ENCODE measurements around the gene HLA-DPA1. TPM values are rescaled to one million over a fixed set of nuclear protein-coding genes. Genes with fewer than 3 reads are reported as not detected.

The HLA-DPA1 gene
- total and polyA plus RNA-seq, 11 donors, result 18.2 to 438 (median 39.9) TPM

GRCh38 chr6:33049323-33050013 lies 24.0 kb downstream of the HLA-DPA1 start:
- Histone ChIP-seq H3K27me3 (peaks cover 0 to 9% (median 0%) of the 10 kb centered on the region in 9 donors), H3K4me1 (peaks cover 0 to 5% (median 0%) of the 10 kb centered on the region in 12 donors), H3K4me3 (no peak overlapping the region), H3K27ac (no peak overlapping the region), H3K9me3 (no peaks in the 10 kb centered on the region), H3K36me3 (no peaks in the 10 kb centered on the region)
- 64 to 72% (median 68%) methylated on average over 9 of the region's 9 CpGs for WGBS, 4 donors
- intact Hi-C loops (cut with DNase I), result no loop called here
- TF ChIP-seq POLR2A (IDR thresholded peaks at IDR 0.05), result no peak
- TF ChIP-seq CTCF (IDR thresholded peaks at IDR 0.05), result peak in 3 of 12 donors; percentile 23 to 29 (median 27)
- ATAC-seq (no peak), DNase-seq (no peak)

- intact Hi-C loops (cut with DNase I), result no loop called here
- TF ChIP-seq POLR2A (IDR thresholded peaks at IDR 0.05), result no peak
- no peak for TF ChIP-seq CTCF (IDR thresholded peaks at IDR 0.05)
- 89 to 100% (median 94%) methylated on average over 2 of the region's 2 CpGs for WGBS, 4 donors
Observed at GRCh38 chr6:33040157-33040556, 33.3 kb downstream of the HLA-DPA1 start.

GRCh38 chr6:33036535-33036934 lies 36.9 kb downstream of the HLA-DPA1 start:
- Histone ChIP-seq H3K27me3 (peaks cover 0 to 5% (median 0%) of the 10 kb centered on the region in 9 donors), H3K4me1 (no peaks in the 10 kb centered on the region), H3K9me3 (peaks cover 0 to 13% (median 1%) of the 10 kb centered on the region in 12 donors), H3K27ac (no peak overlapping the region), H3K36me3 (no peaks in the 10 kb centered on the region), H3K4me3 (no peak overlapping the region)
- DNase-seq, result no peak
- TF ChIP-seq POLR2A (IDR thresholded peaks at IDR 0.05), result no peak
- no peak for TF ChIP-seq CTCF (IDR thresholded peaks at IDR 0.05)
- 61 to 69% (median 65%) methylated on average over 1 of the region's 1 CpG for WGBS, 4 donors
- no peak for ATAC-seq
- intact Hi-C loops (cut with DNase I), result no loop called here

More at GRCh38 chr6:33040157-33040556, 33.3 kb downstream of the HLA-DPA1 start:
- Histone ChIP-seq H3K27me3 (no peaks in the 10 kb centered on the region), H3K36me3 (no peaks in the 10 kb centered on the region), H3K4me3 (no peak overlapping the region), H3K9me3 (peaks cover 0 to 12% (median 0%) of the 10 kb centered on the region in 12 donors), H3K27ac (no peak overlapping the region), H3K4me1 (no peaks in the 10 kb centered on the region)
- no peak for ATAC-seq
- no peak for DNase-seq

- peaks cover 0 to 13% (median 1%) of the 10 kb centered on the region in 12 donors for H3K9me3 ChIP-seq
- WGBS, 4 donors, result 94 to 97% (median 95%) methylated on average over 1 of the region's 1 CpG
- H3K36me3 ChIP-seq, result no peaks in the 10 kb centered on the region
- no peak overlapping the region for H3K27ac ChIP-seq
- ATAC-seq, result no peak
- DNase-seq, result no peak
- intact Hi-C loops (cut with DNase I), result loop anchor here in 1 of 10 donors (5.0 kb wide), 1 partner anchor 38 kb away; the partner anchor contains the start of gene HLA-DPA1
- peaks cover 0 to 5% (median 0%) of the 10 kb centered on the region in 9 donors for H3K27me3 ChIP-seq
- peaks cover 0 to 12% (median 0%) of the 10 kb centered on the region in 12 donors for H3K4me1 ChIP-seq
- no peak overlapping the region for H3K4me3 ChIP-seq
- no peak for TF ChIP-seq POLR2A (IDR thresholded peaks at IDR 0.05)
- no peak for TF ChIP-seq CTCF (IDR thresholded peaks at IDR 0.05)
Observed at GRCh38 chr6:33034554-33034953, 38.9 kb downstream of the HLA-DPA1 start.

Data from heart left ventricle (tissue), 16 donors.